Measurements from ENCODE around the gene DNMT3A. TPM values are rescaled to one million over a fixed set of nuclear protein-coding genes. Genes with fewer than 3 reads are reported as not detected.

DNMT3A gene
- total RNA-seq, 1 donor from 2014 or later: 219 TPM

DNA sequence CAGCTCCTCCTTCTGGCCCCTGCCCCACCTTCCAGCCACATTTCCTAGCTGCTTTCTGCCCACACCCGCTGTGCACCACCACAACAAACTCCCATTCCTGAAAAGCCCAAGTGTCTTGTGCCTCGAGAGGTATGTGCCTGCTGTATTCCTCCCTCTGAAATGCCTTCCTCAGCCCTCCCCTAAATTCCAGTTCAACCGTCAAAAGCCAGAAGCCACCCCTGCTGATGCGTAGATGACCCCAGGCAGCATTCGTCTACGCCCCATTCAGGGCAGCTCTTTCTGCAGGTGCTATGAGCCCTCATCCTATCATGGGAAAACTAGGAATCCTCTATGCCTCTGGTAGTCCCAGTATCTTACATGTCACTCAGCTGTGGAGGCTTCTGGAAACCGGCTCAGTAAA lies 71.7 kb downstream of the DNMT3A start:
- Mint-ChIP-seq H3K27me3 (ENCODE audit: low read depth) (no peaks in the 10 kb centered on the region), H3K27ac (peak overlapping the region; percentile 72), H3K4me1 (no peaks in the 10 kb centered on the region), H3K36me3 (peaks cover 57% of the 10 kb centered on the region), H3K4me3 (no peak overlapping the region), H3K9me3 (no peaks in the 10 kb centered on the region)
- TF ChIP-seq, protein P1, sequence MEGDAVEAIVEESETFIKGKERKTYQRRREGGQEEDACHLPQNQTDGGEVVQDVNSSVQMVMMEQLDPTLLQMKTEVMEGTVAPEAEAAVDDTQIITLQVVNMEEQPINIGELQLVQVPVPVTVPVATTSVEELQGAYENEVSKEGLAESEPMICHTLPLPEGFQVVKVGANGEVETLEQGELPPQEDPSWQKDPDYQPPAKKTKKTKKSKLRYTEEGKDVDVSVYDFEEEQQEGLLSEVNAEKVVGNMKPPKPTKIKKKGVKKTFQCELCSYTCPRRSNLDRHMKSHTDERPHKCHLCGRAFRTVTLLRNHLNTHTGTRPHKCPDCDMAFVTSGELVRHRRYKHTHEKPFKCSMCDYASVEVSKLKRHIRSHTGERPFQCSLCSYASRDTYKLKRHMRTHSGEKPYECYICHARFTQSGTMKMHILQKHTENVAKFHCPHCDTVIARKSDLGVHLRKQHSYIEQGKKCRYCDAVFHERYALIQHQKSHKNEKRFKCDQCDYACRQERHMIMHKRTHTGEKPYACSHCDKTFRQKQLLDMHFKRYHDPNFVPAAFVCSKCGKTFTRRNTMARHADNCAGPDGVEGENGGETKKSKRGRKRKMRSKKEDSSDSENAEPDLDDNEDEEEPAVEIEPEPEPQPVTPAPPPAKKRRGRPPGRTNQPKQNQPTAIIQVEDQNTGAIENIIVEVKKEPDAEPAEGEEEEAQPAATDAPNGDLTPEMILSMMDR (IDR thresholded peaks at IDR 0.05; ENCODE audit: unreplicated experiment): no peak
- no peak for DNase-seq (ENCODE audit: low spot score in 2 of 2, unreplicated experiment in 2 of 2)

DNA sequence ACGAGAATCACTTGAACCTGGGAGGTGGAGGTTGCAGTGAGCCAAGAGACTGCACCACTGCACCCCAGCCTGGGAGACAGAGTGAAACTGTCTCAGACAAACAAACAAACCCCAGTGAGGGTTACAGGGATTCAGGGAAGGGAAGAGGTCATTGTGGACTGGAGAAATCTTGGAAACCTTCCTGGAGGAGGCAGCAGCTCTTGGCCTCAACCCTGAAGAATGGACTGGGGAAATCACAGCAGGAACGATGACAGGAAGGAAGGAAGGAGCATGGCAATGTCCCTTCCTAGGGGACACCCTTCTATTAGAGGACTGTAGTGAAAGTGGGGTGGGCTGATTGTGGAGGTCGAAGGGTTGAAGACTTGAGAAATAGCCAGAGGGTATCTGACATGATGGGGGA lies 72.5 kb downstream of the DNMT3A start:
- Mint-ChIP-seq H3K4me3 (no peak overlapping the region), H3K27ac (no peak overlapping the region), H3K27me3 (ENCODE audit: low read depth) (no peaks in the 10 kb centered on the region), H3K4me1 (no peaks in the 10 kb centered on the region), H3K9me3 (no peaks in the 10 kb centered on the region), H3K36me3 (peaks cover 58% of the 10 kb centered on the region)
- TF ChIP-seq, protein P1 (IDR thresholded peaks at IDR 0.05; ENCODE audit: unreplicated experiment): no peak
- no peak for DNase-seq (ENCODE audit: low spot score in 2 of 2, unreplicated experiment in 2 of 2)

DNA sequence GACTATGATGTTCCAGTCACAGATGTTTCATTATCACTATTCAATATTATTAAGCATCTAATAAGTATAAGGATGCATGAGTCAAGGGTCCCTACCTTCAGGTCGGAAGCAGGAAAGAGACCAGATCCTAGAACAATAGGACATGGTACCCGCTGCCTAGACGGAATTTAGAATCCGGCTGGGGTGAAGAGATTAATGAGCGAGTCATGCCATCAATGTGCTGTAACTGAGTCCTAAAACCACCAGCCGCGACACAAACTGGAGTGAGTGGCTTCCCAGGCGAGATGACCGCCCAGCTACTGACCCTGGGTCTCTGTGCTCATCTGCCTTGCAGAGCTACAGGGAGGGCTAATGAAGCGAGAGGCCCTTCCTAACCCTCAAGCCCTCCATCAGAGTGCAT lies 73.6 kb downstream of the DNMT3A start:
- DNase-seq (ENCODE audit: low spot score in 2 of 2, unreplicated experiment in 2 of 2): no peak
- Mint-ChIP-seq H3K9me3 (no peaks in the 10 kb centered on the region), H3K4me3 (no peak overlapping the region), H3K27me3 (ENCODE audit: low read depth) (no peaks in the 10 kb centered on the region), H3K4me1 (no peaks in the 10 kb centered on the region), H3K36me3 (peaks cover 49% of the 10 kb centered on the region), H3K27ac (no peak overlapping the region)
- TF ChIP-seq, protein P1 (IDR thresholded peaks at IDR 0.05; ENCODE audit: unreplicated experiment): no peak

DNA sequence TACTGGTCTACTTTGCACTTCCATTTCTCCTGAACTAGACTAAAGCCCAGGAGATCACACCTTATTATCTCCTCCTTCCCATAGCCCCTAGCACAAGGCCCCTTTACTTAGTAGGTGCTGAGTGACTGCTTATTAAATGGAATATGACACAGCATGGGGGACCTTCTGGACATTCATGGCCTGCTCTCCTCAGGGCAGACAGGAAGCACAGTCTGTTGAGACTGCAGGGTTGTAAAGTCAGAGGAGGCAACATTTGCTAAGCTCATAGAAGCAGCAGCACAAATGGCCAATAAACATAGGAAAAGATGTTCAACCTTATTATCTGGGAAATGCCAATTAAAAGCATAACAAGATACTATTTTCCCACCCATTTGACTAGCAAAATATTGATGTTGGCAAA lies 75.3 kb downstream of the DNMT3A start:
- peaks cover 6% of the 10 kb centered on the region for H3K4me1 Mint-ChIP-seq
- TF ChIP-seq, protein P1 (IDR thresholded peaks at IDR 0.05; ENCODE audit: unreplicated experiment): no peak
- DNase-seq (ENCODE audit: low spot score in 2 of 2, unreplicated experiment in 2 of 2): no peak

DNA sequence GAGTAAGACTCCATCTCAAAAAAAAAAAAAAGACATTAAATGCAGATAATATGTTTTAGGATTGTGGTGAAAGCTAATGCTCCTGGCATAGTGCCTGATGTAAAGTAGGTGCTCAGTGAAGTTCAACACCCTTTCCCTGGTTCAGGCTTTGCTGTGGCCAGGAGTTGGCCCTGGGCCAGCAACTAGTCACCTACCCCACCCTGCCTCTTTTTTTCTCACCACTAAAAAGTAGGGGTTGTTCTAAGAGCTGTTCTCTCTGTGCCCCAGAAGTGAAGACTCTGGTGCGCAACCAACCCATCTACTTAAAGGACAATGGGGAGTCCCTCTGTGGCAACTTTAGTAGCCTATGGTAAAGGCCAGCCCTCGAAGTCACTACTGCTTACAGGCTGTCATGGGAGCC lies 75.9 kb downstream of the DNMT3A start:
- Mint-ChIP-seq H3K27me3 (ENCODE audit: low read depth) (no peaks in the 10 kb centered on the region), H3K27ac (no peak overlapping the region), H3K4me1 (peaks cover 6% of the 10 kb centered on the region)

More for the DNA sequence above, 75.3 kb downstream of the DNMT3A start:
- H3K4me3 Mint-ChIP-seq: no peak overlapping the region
- H3K27ac Mint-ChIP-seq: no peak overlapping the region
- no peaks in the 10 kb centered on the region for H3K27me3 Mint-ChIP-seq (ENCODE audit: low read depth)
- H3K9me3 Mint-ChIP-seq: no peaks in the 10 kb centered on the region
- H3K36me3 Mint-ChIP-seq: peaks cover 40% of the 10 kb centered on the region

More for the DNA sequence above, 75.9 kb downstream of the DNMT3A start:
- Mint-ChIP-seq H3K4me3 (no peak overlapping the region), H3K9me3 (no peaks in the 10 kb centered on the region), H3K36me3 (peaks cover 37% of the 10 kb centered on the region)
- TF ChIP-seq, protein P1 (IDR thresholded peaks at IDR 0.05; ENCODE audit: unreplicated experiment): no peak
- DNase-seq (ENCODE audit: low spot score in 2 of 2, unreplicated experiment in 2 of 2): no peak
